GM12891 (cell line): ENCODE results near the gene NFATC2.

Source experiments
- POLR2A ChIP-seq: IDR thresholded peaks from 2 replicates; pipeline ENCODE4 v1.6.1; 2011; ENCODE audit warnings: low read depth, low read length, control low read depth
- POLR2AphosphoS5 ChIP-seq: IDR thresholded peaks from 2 replicates; pipeline ENCODE4 v1.6.1; 2011; ENCODE audit warnings: low read depth, low read length, control low read depth
- POU2F2 ChIP-seq: IDR thresholded peaks from 2 replicates; pipeline ENCODE4 v1.6.1; 2011; ENCODE audit warnings: low read depth, mild to moderate bottlenecking, control low read depth, low read length, moderate library complexity
- SPI1 ChIP-seq: IDR thresholded peaks from 2 replicates; pipeline ENCODE4 v1.6.1; 2011; ENCODE audit warnings: low read depth, low read length, control low read depth
- TAF1 ChIP-seq: IDR thresholded peaks from 2 replicates; pipeline ENCODE4 v1.6.1; 2011; ENCODE audit warnings: low read depth, low read length, control low read depth

- no peak for TF ChIP-seq POLR2A
- TF ChIP-seq POLR2AphosphoS5 = no peak
- no peak for TF ChIP-seq TAF1
- TF ChIP-seq POU2F2 = no peak
- TF ChIP-seq SPI1 = no peak
Observed at GRCh38 chr20:51588762-51589161, 46.2 kb upstream of the NFATC2 start.
